Naive B cell (primary cell): ENCODE results near the gene RPA3. TPM values are rescaled to one million over a fixed set of nuclear protein-coding genes. Genes with fewer than 3 reads are reported as not detected.

Experiments
- ATAC-seq, 2 donors: fragments of 150-1000 bp; cut with Tn5 transposase; 2 replicates each; pipeline ENCODE4 v1.10.0; 2021; ENCODE audit warnings: low read depth in 2 of 2, mild to moderate bottlenecking in 2 of 2, moderate library complexity in 2 of 2
- DNase-seq: peaks from one replicate; pipeline ENCODE4 v3.0.0; 2022
- H3K27ac Mint-ChIP-seq, 6 donors: one replicate each; pipeline ENCODE4 v1.8.0; 2020 to 2022; ENCODE audit warnings: mild to moderate bottlenecking in 6 of 6, mixed read lengths in 6 of 6, moderate library complexity in 5 of 6, inconsistent platforms in 2 of 6
- H3K27me3 Mint-ChIP-seq, 3 donors: one replicate each; pipeline ENCODE4 v1.8.0; 2021 to 2022; ENCODE audit warnings: mixed read lengths in 3 of 3, mild to moderate bottlenecking in 1 of 3
- H3K36me3 Mint-ChIP-seq, 2 donors: one replicate each; pipeline ENCODE4 v1.8.0; 2020 to 2022; ENCODE audit warnings: mixed read lengths in 2 of 2, inconsistent platforms in 1 of 2, mild to moderate bottlenecking in 1 of 2
- H3K4me1 Mint-ChIP-seq, 3 donors: one replicate each; pipeline ENCODE4 v1.8.0; 2020 to 2022; ENCODE audit warnings: mixed read lengths in 3 of 3, inconsistent platforms in 1 of 3, mild to moderate bottlenecking in 1 of 3, moderate library complexity in 1 of 3
- H3K4me3 Mint-ChIP-seq, 8 donors: one replicate each; pipeline ENCODE4 v1.8.0; 2020 to 2022; ENCODE audit warnings: mild to moderate bottlenecking in 8 of 8, mixed read lengths in 8 of 8, moderate library complexity in 8 of 8, inconsistent platforms in 2 of 8
- H3K9me3 Mint-ChIP-seq, 7 donors: one replicate each; pipeline ENCODE4 v1.8.0; 2020 to 2022; ENCODE audit warnings: mixed read lengths in 7 of 7, mild to moderate bottlenecking in 5 of 7, inconsistent platforms in 2 of 7, moderate library complexity in 1 of 7
- polyA plus RNA-seq, 6 donors: library from polyadenylated mRNA; unstranded; fragments of 300-500 nt; fragmentation: Illumina TruSeq; gene quantifications; one replicate each; pipeline ENCODE4 v1.2.3, GENCODE V29; 2021; ENCODE audit warnings: low read depth in 6 of 6

RPA3 gene
- polyA plus RNA-seq, 6 donors from 2014 or later = 114 to 186 (median 150) TPM

- no peak overlapping the region for H3K27ac Mint-ChIP-seq
- H3K4me3 Mint-ChIP-seq = peak overlapping the region in 2 of 8 donors; percentile 11 to 15
- H3K9me3 Mint-ChIP-seq = peaks cover 0 to 2% (median 0%) of the 10 kb centered on the region in 7 donors
- no peaks in the 10 kb centered on the region for H3K27me3 Mint-ChIP-seq
- DNase-seq (no peak), ATAC-seq (no peak)
- H3K36me3 Mint-ChIP-seq = peaks cover 0 to 8% of the 10 kb centered on the region in 2 donors
- H3K4me1 Mint-ChIP-seq = peaks cover 12 to 22% (median 18%) of the 10 kb centered on the region in 3 donors
Observed at GRCh38 chr7:7713730-7714129, 4.7 kb downstream of the RPA3 start.

- H3K27ac Mint-ChIP-seq = peak overlapping the region in 1 of 6 donors; percentile 45
- H3K27me3 Mint-ChIP-seq = no peaks in the 10 kb centered on the region
- H3K36me3 Mint-ChIP-seq = no peaks in the 10 kb centered on the region
- H3K4me1 Mint-ChIP-seq = peaks cover 20 to 34% (median 33%) of the 10 kb centered on the region in 3 donors
- H3K9me3 Mint-ChIP-seq = no peaks in the 10 kb centered on the region
- no peak for ATAC-seq
- H3K4me3 Mint-ChIP-seq = no peak overlapping the region
- no peak for DNase-seq
Observed at GRCh38 chr7:7710469-7710868, 7.9 kb downstream of the RPA3 start.

- Mint-ChIP-seq H3K4me3 (no peak overlapping the region), H3K27ac (peak overlapping the region in 2 of 6 donors; percentile 5 to 18), H3K4me1 (peaks cover 23 to 41% (median 38%) of the 10 kb centered on the region in 3 donors), H3K36me3 (no peaks in the 10 kb centered on the region), H3K9me3 (no peaks in the 10 kb centered on the region), H3K27me3 (no peaks in the 10 kb centered on the region)
- ATAC-seq = no peak
- DNase-seq = no peak
Observed at GRCh38 chr7:7709291-7709690, 9.1 kb downstream of the RPA3 start.

- peaks cover 19 to 35% (median 24%) of the 10 kb centered on the region in 3 donors for H3K4me1 Mint-ChIP-seq
- DNase-seq (no peak), ATAC-seq (no peak)
- peak overlapping the region in 1 of 6 donors; percentile 76 for H3K27ac Mint-ChIP-seq
- no peak overlapping the region for H3K4me3 Mint-ChIP-seq
- no peaks in the 10 kb centered on the region for H3K36me3 Mint-ChIP-seq
- no peaks in the 10 kb centered on the region for H3K27me3 Mint-ChIP-seq
- no peaks in the 10 kb centered on the region for H3K9me3 Mint-ChIP-seq
Observed at GRCh38 chr7:7707806-7708205, 10.6 kb downstream of the RPA3 start.

- DNase-seq = no peak
- no peak for ATAC-seq
Observed at GRCh38 chr7:7707246-7707645, 11.2 kb downstream of the RPA3 start.

GRCh38 chr7:7706556-7707172 is 11.7 kb downstream of the RPA3 start:
- H3K4me3 Mint-ChIP-seq = peak overlapping the region in 4 of 8 donors; percentile 27 to 73 (median 44)
- peak overlapping the region in 4 of 6 donors; percentile 4 to 89 (median 24) for H3K27ac Mint-ChIP-seq
- no peak for DNase-seq
- H3K9me3 Mint-ChIP-seq = no peaks in the 10 kb centered on the region
- no peaks in the 10 kb centered on the region for H3K36me3 Mint-ChIP-seq
- no peaks in the 10 kb centered on the region for H3K27me3 Mint-ChIP-seq
- H3K4me1 Mint-ChIP-seq = peaks cover 22 to 43% (median 24%) of the 10 kb centered on the region in 3 donors
- no peak for ATAC-seq

More at GRCh38 chr7:7707246-7707645, 11.2 kb downstream of the RPA3 start:
- peaks cover 19 to 39% (median 21%) of the 10 kb centered on the region in 3 donors for H3K4me1 Mint-ChIP-seq
- no peak overlapping the region for H3K27ac Mint-ChIP-seq
- no peaks in the 10 kb centered on the region for H3K36me3 Mint-ChIP-seq
- no peaks in the 10 kb centered on the region for H3K27me3 Mint-ChIP-seq
- no peak overlapping the region for H3K4me3 Mint-ChIP-seq
- H3K9me3 Mint-ChIP-seq = no peaks in the 10 kb centered on the region

- peak; percentile 51 to 82 for ATAC-seq
- DNase-seq = no peak
- peak overlapping the region in 4 of 8 donors; percentile 27 to 73 (median 44) for H3K4me3 Mint-ChIP-seq
Observed at GRCh38 chr7:7706101-7706511, 12.3 kb downstream of the RPA3 start.

GRCh38 chr7:7705318-7705717 is 13.1 kb downstream of the RPA3 start:
- peak in 1 of 2 donors; percentile 28 for ATAC-seq
- H3K4me3 Mint-ChIP-seq = peak overlapping the region in 3 of 8 donors; percentile 26 to 73 (median 44)
- no peaks in the 10 kb centered on the region for H3K36me3 Mint-ChIP-seq
- peaks cover 27 to 53% (median 37%) of the 10 kb centered on the region in 3 donors for H3K4me1 Mint-ChIP-seq
- no peaks in the 10 kb centered on the region for H3K27me3 Mint-ChIP-seq
- peak overlapping the region in 2 of 6 donors; percentile 44 to 70 for H3K27ac Mint-ChIP-seq
- no peaks in the 10 kb centered on the region for H3K9me3 Mint-ChIP-seq
- no peak for DNase-seq

More at GRCh38 chr7:7706101-7706511, 12.3 kb downstream of the RPA3 start:
- Mint-ChIP-seq H3K36me3 (no peaks in the 10 kb centered on the region), H3K4me1 (peaks cover 27 to 48% (median 29%) of the 10 kb centered on the region in 3 donors), H3K27ac (peak overlapping the region in 4 of 6 donors; percentile 44 to 89 (median 64)), H3K27me3 (no peaks in the 10 kb centered on the region), H3K9me3 (no peaks in the 10 kb centered on the region)

GRCh38 chr7:7704867-7705266 is 13.5 kb downstream of the RPA3 start:
- Mint-ChIP-seq H3K27me3 (no peaks in the 10 kb centered on the region), H3K4me1 (peaks cover 28 to 50% (median 42%) of the 10 kb centered on the region in 3 donors), H3K27ac (peak overlapping the region in 2 of 6 donors; percentile 31 to 77), H3K4me3 (peak overlapping the region in 1 of 8 donors; percentile 17), H3K36me3 (no peaks in the 10 kb centered on the region), H3K9me3 (no peaks in the 10 kb centered on the region)
- ATAC-seq = no peak
- DNase-seq = no peak

GRCh38 chr7:7703427-7703826 is 15.0 kb downstream of the RPA3 start:
- Mint-ChIP-seq H3K27ac (peak overlapping the region in 1 of 6 donors; percentile 28), H3K27me3 (no peaks in the 10 kb centered on the region), H3K36me3 (no peaks in the 10 kb centered on the region), H3K4me1 (peaks cover 34 to 51% (median 45%) of the 10 kb centered on the region in 3 donors), H3K4me3 (no peak overlapping the region), H3K9me3 (no peaks in the 10 kb centered on the region)
- DNase-seq (no peak), ATAC-seq (no peak)

GRCh38 chr7:7702826-7703225 is 15.6 kb downstream of the RPA3 start:
- ATAC-seq (no peak), DNase-seq (no peak)
- Mint-ChIP-seq H3K4me3 (no peak overlapping the region), H3K27me3 (no peaks in the 10 kb centered on the region), H3K36me3 (no peaks in the 10 kb centered on the region), H3K27ac (peak overlapping the region in 2 of 6 donors; percentile 50 to 51), H3K9me3 (no peaks in the 10 kb centered on the region), H3K4me1 (peaks cover 33 to 51% (median 45%) of the 10 kb centered on the region in 3 donors)

- H3K9me3 Mint-ChIP-seq = no peaks in the 10 kb centered on the region
- no peaks in the 10 kb centered on the region for H3K36me3 Mint-ChIP-seq
- ATAC-seq (peak in 1 of 2 donors; percentile 29), DNase-seq (no peak)
- H3K27ac Mint-ChIP-seq = peak overlapping the region in 2 of 6 donors; percentile 0 to 41
- no peak overlapping the region for H3K4me3 Mint-ChIP-seq
- H3K27me3 Mint-ChIP-seq = no peaks in the 10 kb centered on the region
- H3K4me1 Mint-ChIP-seq = peaks cover 37 to 50% (median 47%) of the 10 kb centered on the region in 3 donors
Observed at GRCh38 chr7:7701527-7701926, 16.9 kb downstream of the RPA3 start.

- DNase-seq (no peak), ATAC-seq (no peak)
- no peaks in the 10 kb centered on the region for H3K27me3 Mint-ChIP-seq
- H3K36me3 Mint-ChIP-seq = peaks cover 1 to 8% of the 10 kb centered on the region in 2 donors
- H3K9me3 Mint-ChIP-seq = no peaks in the 10 kb centered on the region
- H3K27ac Mint-ChIP-seq = peak overlapping the region in 3 of 6 donors; percentile 49 to 64 (median 57)
- peaks cover 30 to 37% (median 37%) of the 10 kb centered on the region in 3 donors for H3K4me1 Mint-ChIP-seq
- H3K4me3 Mint-ChIP-seq = peak overlapping the region in 3 of 8 donors; percentile 3 to 18 (median 12)
Observed at GRCh38 chr7:7699970-7700369, 18.4 kb downstream of the RPA3 start.

GRCh38 chr7:7699380-7699779 is 19.0 kb downstream of the RPA3 start:
- H3K36me3 Mint-ChIP-seq = peaks cover 7 to 9% of the 10 kb centered on the region in 2 donors

More at GRCh38 chr7:7699380-7699779, 19.0 kb downstream of the RPA3 start:
- H3K4me3 Mint-ChIP-seq = peak overlapping the region in 3 of 8 donors; percentile 3 to 18 (median 12)
- H3K27me3 Mint-ChIP-seq = no peaks in the 10 kb centered on the region
- peaks cover 26 to 34% (median 33%) of the 10 kb centered on the region in 3 donors for H3K4me1 Mint-ChIP-seq
- ATAC-seq = no peak
- H3K9me3 Mint-ChIP-seq = peaks cover 0 to 5% (median 0%) of the 10 kb centered on the region in 7 donors
- no peak for DNase-seq
- H3K27ac Mint-ChIP-seq = peak overlapping the region in 1 of 6 donors; percentile 64
